ENCODE results near the gene THAP12.
"Not testable (repeated sequence)": the region's sequence is repeated elsewhere in the genome, so short reads cannot be mapped to it uniquely, and the experiment has no call there.

Gene THAP12, protein sequence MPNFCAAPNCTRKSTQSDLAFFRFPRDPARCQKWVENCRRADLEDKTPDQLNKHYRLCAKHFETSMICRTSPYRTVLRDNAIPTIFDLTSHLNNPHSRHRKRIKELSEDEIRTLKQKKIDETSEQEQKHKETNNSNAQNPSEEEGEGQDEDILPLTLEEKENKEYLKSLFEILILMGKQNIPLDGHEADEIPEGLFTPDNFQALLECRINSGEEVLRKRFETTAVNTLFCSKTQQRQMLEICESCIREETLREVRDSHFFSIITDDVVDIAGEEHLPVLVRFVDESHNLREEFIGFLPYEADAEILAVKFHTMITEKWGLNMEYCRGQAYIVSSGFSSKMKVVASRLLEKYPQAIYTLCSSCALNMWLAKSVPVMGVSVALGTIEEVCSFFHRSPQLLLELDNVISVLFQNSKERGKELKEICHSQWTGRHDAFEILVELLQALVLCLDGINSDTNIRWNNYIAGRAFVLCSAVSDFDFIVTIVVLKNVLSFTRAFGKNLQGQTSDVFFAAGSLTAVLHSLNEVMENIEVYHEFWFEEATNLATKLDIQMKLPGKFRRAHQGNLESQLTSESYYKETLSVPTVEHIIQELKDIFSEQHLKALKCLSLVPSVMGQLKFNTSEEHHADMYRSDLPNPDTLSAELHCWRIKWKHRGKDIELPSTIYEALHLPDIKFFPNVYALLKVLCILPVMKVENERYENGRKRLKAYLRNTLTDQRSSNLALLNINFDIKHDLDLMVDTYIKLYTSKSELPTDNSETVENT

DNA sequence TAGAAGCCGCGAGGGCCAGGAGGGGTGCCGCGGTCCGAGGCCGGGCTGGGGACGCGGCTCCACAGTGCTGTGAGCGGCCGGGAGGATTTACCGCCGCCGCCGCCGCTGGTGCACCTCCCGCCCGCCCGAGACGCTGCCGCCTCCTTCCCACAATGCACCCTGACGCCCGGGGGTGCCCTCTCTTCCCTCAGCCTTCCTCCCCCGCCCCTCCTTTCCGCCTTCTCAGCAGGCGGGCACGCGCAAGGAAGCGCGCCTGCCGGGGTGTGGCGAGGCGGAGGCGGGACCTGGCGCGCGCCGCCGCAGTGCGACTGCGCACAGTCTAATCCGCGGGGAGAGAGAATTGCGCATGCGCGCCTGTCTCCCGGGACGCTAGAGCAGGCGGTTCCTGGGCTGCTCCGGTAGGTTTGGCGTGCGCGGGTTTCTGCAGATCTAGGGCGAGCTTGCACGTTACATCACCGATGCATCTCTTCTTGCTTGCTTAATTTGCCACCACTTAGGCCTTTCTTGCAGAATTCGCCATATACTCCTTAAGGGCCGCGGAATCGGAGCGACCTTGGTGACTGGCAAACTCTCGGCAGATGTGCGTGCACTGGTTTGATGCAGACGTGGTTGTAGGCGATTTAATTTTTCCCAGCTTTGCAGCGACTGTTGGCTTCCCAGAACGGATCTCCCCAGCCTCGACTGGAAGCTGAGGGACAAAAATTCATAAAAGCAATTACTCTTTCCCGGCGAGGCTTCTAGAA lies at the start of gene THAP12, which contains the start of gene GVQW3:
THAP12 (minus strand) TSS at position 156 of the 743 bp plus-strand sequence. CDS start 296 bp downstream, outside the sequence.
GVQW3 (plus strand) TSS at position 347 of the 743 bp plus-strand sequence. CDS start 506 bp downstream, outside the sequence.
- DNase-seq, result peak; percentile 96

DNA sequence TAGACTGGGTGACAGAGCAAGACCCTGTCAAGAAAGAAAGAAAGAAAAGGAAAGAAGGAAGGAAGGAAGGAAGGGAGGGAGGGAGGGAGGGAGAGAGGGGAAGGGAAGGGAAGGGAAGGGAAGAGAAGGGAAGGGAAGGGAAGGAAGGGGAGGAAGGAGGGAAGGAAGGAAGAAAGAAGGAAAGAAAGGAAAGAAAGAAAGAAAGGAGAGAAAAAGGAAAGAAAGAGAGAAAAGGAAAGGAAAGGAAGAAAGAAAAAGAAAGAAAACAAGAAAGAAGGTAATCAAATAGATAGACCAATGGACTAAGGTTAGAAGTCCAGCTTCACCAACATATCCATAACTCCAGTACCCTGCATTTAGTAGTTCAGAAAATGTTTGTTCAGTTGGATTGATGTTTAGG lies 45.7 kb upstream of the THAP12 start:
- DNase-seq, result no peak

DNA sequence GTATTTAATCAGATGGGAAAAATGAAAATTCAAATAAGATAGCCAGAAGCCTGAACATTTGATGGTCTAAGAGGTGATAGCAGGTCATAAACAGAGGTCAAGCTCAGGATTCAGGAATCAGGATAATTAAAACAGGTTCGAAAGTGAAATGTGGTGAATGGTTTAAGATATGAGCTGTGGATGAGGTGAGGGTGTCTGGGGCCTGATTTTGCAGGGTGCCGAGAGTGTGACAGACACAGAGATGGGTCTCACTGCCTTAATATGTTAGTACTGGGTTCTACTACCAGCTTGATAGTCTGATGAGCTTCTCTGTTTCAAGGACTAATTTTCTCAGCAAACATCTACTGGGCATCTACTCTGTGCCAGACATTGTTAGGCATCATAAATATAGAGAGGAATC lies 44.0 kb upstream of the THAP12 start:
- DNase-seq, result no peak

DNA sequence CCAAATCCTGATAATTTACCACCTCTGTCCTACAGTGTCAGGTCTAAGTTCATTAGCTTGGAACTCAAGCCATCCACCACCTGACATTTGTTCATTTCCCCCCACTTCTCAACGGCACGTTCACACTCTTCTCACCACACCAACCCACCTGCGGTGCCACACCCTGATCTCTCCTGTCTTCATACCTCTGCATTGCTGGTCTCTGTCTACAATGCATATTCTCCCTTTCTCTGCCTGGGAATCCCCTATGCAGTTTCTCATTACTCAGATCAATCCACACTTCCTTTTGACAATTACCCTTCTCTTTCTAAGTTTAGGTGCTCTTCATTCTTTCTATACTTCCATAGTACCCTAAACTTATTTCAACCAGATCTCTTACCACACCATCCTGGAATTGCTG lies 43.4 kb upstream of the THAP12 start:
- no peak for DNase-seq

DNA sequence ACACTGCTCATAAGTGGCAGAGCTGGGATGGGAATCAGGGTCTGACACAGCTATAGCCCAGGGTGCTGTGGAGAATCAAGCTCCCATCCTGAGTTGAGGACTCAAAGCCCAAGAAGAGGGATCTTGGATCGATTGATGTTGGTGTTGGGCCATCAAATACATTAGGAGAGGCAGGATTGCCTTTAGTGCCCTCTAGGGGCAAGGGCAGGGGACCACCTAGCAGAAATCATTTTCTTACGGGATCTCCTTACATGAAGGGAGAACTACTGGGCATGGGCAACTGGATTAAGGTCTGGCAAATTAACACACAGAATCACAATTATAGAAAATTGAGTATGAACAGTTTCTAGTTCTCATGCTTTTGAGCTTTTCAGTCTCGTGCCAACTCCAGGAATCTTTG lies 39.0 kb upstream of the THAP12 start:
- DNase-seq, result peak; percentile 11

DNA sequence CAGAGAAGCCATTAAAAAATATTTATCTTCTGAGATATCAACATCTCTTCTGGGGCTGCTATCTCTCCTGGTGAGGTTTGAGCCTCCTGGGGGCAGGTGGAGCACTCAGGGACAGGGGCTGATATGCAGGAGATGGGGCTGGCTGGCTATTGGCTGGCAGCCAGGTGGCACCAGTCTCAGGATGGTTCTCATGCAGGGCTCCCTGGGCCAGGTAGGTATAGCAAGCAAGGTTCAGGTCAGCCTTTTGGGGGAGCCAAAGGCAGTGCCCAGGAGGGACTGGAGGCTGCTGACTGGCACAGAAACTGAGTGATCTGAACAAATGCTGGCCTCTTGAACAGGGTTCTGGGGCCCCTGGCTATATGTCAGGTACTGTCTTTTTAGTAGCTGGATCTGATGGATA lies 34.1 kb upstream of the THAP12 start:
- DNase-seq, result no peak

DNA sequence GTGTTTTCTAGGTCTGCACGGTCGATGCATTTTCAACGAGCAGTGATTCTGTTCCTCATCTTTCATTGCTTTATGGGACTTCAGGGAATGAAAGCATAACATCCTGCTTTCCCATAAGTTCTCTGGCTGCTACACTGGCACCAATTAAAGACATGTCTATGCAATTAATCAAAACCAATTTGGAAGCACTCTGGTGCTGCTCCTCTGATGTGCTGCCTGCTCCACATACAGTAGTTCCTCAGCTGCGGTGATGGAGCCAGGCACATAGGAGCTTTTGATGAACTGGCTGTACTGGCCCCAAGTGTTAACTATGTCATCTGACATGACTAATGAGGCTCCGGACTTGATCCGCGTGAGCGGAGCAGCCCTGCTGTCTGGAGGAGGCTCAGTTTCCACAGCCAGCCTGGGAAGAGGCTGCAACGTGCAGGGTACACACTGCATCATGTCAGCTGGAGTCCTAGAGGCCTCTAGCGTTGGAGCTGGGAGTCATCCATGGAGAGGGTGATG lies 30.0 kb upstream of the THAP12 start:
- DNase-seq, result no peak

DNA sequence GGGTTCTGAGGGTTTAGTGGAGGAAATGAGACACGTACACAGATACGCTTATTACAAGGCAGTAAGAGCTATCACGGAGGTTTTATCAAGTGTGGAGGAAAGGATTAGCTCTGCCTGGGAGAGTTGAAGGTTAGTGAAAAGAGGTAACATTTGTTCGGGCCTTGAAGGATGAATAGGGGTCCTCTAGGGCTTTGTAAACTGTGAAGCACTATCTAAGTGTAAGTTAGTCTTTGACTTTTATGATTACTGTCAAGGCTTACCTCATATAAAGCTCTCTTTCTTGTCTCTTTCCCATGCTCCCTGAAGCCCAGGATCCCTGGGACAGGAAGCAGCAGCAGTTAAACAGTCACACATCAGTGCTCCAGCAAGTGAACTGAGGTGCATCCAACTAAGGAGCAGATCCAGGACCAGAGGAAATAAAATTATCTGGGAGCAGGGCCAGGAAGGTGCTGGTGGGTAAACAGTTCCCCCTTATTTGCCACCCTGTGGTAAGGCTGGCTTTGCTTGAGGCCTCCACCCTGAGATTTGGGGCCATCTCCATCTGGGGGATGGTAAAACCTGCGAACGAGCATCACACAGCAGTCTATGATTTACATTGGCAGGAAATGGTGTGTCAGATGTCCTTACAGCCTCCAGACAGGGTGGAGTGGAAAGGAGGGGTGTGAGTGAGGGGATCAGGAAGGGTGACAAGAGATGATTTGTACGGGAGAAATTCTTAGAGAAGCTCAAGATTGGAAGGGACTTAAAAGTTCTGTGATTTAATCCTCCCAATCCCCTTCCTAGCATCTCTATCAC lies 27.4 kb upstream of the THAP12 start:
- DNase-seq, result no peak

DNA sequence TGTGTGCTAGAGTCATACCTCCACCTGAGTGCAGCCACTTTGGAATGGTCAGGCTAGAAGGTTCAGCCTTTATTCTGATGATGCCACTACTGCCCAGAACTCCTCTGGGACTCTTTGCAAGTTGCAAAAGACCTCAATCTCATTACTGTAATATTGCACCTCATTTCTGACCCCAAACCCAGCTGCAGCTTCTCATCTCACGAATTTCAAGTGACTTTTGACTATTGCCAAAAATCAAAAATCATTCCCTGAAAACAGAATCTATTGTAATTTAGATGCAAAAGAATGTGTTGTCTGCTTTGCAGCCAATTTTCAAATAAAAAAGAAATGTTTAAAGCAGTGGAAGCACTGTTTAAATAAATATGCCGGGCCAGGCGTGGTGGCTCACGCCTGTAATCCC lies 25.4 kb upstream of the THAP12 start:
- DNase-seq, result no peak

DNA sequence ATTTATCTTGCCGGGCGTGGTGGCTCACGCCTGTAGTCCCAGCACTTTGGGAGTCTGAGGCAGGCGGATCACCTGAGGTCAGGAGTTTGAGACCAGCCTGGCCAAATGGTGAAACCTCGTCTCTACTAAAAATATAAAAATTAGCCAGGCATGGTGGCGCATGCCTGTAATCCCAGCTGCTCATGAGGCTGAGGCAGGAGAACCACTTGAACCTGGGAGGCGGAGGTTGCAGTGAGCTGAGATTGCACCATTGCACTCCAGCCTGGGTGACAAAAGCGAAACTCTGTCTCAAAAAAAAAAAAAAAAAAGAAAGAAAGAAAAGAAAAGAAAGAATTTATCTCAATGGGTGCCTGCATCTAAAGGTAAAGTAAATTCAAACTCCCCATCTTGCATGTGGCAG lies 20.6 kb upstream of the THAP12 start:
- DNase-seq, result not testable (repeated sequence)

DNA sequence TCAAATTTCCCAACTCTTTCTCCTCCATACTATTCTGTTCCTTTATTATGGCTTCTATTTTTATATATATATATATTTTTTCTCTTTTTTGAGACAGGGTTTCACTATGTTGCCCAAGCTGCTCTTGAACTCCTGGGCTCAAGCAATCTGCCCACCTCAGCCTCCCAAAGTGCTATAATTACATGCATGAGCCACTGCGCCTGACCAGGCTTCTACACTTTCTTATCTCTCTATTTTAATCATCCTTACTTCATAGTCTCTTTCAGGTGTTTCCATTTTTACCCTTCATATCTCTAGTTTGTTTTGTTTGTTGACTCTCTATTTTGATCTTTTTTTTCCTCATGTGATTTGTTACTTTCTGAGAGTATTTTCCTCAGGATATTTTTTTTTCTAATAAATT lies 20.0 kb upstream of the THAP12 start:
- no peak for DNase-seq

DNA sequence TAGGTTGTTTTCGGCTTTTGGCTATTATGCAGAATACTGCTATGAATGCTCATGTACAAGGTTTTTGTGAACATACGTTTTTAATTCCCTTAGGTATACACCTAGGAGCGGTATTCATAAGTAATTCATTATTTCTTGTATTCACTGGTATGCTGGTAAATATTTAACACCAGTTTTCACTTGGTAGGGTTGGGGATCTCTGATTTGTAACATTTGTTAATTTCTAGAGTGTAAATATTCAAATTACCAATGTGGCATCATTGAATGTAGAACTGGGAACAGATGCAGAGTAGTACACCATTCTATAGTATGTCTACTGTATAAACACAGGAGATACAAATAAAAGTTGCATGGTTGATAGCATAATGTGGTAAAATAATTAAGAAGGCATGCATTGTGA lies 16.5 kb upstream of the THAP12 start:
- DNase-seq, result no peak

DNA sequence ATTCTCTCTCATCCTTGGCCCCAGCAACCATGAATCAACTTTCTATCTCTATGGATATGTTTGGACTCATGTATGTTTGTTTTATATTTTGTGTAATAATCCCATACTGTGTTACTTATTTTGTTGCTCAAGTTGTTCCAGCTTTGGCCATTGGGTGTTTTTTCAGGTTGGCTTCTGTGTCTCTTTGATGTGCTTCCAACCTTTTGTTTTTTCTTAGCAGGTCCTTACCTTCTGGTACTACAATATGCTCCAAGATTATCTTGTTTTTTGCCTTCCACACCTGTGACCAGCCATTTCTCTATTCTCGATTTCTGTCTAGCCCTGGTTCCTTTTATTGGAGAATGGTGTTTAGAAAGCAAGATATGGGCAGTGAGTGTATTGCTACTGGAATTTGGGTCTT lies 14.4 kb upstream of the THAP12 start:
- DNase-seq, result no peak

DNA sequence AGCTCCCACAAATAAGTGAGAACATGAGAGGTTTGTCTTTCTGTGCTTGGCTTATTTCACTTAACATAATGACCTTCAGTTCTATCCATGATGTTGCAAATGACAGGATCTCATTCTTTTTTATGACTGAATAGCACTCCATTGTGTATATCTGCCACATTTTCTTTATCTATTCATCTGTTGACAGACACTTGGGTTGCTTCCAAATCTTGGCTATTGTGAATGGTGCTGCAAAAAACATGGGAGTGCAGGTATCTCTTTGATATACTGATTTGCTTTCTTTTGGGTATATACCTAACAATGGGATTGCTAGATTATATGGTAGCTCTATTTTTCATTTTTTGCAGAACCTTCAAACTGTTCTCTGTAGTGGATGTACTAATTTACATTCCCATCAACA lies 13.5 kb upstream of the THAP12 start:
- no peak for DNase-seq

DNA sequence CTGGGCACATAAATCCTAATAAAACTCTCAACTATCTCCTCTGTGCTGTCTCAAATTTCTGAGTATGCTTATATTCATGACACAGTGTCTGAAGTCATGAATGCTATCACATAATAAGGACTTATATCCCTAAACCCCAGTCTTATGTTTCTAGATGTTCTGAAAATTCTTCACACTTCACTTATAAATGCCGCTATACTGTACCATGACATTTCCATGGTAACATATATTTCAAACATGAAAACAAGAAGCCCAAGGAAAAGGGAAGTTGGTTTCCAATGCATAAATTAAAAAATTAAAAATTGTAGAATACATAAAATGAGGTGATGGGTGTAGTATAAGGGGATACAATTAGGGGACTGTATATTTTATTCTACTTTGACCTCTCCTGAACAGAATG lies 11.9 kb upstream of the THAP12 start:
- no peak for DNase-seq

DNA sequence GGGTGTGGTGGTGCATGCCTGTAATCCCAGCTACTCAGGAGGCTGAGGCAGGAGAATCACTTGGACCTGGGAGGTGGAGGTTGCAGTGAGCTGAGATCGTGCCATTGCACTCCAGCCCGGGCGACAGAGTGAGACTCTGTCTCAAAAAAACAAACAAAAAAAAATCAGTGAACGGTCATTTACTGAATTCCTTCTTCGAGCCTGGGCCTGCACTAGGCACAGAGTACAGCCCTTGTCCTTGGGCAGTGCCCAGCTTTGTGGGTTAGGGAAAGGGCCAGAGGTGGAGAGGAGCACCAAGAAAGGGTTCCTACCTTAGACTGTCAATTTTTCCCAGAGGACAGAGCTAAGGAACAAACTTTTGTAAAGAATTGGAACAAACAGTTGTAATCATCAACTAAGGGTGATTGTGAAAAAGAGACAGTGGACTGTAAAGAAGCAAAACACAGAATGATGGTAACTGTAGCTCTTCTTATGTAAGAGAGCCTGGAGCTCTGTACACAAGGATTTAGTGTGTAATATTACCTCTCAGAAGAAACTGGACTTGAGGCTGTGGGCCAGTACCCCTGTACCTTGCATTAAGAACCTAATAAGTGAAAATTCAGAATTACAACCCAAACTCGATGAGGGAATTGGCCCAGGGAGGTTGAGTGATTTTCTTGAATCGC lies 11.0 kb upstream of the THAP12 start:
- DNase-seq, result no peak

DNA sequence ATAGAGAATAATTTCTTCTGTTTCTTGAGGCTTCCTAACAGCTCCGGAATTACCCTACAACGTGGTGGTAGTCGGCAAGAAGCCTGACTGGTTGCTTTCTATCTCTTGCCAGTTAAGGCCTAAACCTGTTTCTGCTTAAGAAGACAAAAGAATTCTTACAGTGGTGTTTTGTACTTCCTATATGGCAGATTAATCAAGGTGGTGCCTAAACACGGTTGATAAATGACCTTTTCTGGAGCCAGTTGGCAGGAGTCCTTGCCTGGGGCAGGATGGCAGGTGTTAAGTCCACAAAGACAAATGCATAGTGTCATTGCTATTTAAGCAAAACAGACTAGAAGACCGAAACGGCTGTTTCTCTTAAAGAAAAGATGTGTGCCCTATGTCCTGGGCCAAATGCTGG lies 10.1 kb upstream of the THAP12 start:
- DNase-seq, result no peak

DNA sequence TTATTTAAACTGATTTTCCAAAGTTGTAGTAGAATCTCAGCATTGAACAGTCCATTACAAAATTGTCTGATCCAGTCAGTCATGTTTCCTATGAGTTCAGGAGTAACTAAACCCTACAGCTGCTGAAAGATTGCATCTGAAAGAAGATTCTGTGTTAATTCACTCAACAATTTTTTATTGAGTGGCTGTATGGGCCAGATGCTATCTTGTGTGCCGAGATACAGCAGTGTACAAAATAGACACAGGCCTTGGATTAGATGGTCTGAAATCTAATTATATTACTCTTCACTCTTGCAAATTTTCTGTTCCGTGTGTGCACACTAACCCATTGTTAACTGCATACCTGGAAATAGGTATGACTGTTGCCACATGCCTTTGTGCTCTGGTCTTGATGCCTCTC lies 7.5 kb upstream of the THAP12 start:
- no peak for DNase-seq

DNA sequence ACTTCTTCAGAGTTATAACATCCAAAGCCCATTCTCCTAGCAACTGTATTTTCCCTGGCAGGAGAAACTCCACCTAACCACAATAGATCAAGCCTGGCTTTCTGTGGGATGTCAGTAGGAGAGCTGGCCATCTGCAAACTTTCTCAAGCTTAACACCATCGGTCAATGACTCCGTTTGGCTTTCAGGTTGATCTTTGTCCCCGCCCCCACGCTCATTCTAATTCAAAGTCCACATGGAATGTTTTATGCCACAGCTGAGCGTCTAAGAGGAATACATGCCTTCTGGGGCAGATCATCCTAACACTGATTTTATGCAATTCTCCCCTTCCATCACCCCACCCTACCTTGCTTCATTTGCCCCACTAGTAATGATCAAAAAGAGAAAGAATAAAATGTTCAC lies 5.0 kb upstream of the THAP12 start:
- no peak for DNase-seq

DNA sequence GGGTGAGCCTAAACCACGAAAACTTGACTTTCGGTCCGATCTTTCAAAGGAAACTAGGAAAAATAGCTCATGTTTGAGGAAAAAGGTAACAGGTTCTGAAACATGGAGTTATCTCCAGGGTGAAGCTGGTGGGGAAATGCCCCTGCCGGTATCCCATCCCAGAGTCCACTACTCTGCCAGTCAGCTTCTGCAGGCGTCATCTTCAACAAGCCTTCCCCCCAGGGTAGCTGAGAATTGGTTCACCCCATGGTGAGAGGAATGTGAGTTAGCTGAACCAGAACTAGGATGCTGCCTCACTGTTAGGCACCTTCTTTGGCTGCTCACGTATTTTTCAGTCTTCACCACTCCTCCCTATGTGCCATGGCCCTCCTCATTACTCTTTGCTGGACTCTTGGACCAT lies 1.3 kb upstream of the THAP12 start:
- DNase-seq, result no peak

DNA sequence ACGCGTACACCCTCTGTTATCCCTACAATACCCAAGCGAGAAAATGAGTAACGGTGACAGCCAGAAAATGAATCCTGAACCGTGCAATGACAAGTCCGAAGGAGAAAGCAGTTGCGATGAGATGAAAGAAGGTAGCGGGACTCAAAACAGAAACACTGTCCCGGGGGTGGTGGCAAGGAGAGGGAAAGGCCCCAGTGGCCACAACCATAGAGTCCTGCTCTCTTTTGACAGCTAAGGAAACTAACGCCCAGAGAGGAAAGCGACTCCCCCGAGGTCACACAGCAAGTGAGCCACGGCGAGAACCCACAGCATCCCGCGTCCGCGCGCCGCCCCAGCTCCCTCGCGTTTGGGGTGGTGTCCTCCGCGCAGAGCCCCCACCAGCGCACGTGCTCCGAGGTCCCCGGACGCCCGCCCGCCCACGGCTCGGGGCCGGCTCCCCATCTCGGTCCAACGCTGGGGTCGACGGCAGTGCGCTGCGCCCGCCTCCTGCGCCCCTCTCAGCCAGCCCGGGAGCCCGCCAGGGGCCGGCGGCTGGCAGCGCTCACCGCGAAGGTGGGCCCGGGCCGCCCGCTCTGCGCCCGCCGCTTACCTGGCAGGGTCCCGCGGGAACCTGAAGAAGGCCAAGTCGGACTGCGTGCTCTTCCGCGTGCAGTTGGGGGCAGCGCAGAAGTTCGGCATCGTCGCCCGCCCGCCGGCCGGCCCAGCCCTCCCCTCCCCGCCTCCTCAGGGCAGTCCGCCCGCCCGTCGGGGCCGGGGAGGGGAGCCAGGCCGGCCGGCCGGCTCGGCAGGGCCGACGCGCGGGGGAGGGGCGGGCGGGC lies 564 bp downstream of the THAP12 start:
- DNase-seq, result peak; percentile 75

Measured in stimulated activated CD4-positive, alpha-beta T cell treated with anti-CD3 and anti-CD28 coated beads, Interleukin-4, amount 100 ng/mL, for 24 hours (primary cell).